ENCODE data around the gene IL1RAPL2. TPM values are rescaled to one million over a fixed set of nuclear protein-coding genes. Genes with fewer than 3 reads are reported as not detected.
A peak's percentile ranks its signal among the peaks of the same experiment; 100 is the strongest.

The IL1RAPL2 gene
- total and polyA plus RNA-seq, 2 of the 4 experiments (the other 2 are of a cell fraction), result 0.03 TPM; not detected in 1

DNA sequence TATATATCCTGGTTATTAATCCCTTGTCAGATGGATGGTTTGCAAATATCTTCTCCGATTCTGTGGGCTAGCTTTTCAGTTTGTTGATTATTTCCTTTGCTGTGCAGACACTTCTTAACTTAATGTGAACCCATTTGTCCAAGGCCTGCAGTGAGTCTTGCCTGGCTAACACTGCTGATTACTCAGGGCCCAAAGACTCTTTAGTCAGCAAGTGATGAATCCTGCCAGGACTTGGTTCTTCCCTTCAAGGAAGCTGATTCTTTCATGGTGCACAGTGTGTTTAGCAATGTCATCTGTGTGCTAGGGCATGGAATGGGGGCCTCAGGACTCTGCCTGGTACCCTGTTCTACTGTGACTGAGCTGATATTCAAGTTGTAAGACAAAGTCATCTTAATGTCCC lies 736.2 kb downstream of the IL1RAPL2 start:
- TF ChIP-seq, protein P1, sequence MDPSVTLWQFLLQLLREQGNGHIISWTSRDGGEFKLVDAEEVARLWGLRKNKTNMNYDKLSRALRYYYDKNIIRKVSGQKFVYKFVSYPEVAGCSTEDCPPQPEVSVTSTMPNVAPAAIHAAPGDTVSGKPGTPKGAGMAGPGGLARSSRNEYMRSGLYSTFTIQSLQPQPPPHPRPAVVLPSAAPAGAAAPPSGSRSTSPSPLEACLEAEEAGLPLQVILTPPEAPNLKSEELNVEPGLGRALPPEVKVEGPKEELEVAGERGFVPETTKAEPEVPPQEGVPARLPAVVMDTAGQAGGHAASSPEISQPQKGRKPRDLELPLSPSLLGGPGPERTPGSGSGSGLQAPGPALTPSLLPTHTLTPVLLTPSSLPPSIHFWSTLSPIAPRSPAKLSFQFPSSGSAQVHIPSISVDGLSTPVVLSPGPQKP (IDR thresholded peaks at IDR 0.05; ENCODE audit: borderline replicate concordance, low read depth, low read length), result no peak
- TF ChIP-seq FOS (IDR thresholded peaks at IDR 0.05; ENCODE audit: low read depth, low read length) (no peak), POLR2A (IDR thresholded peaks at IDR 0.05; ENCODE audit: low read depth, low read length) (no peak), SMC3 (IDR thresholded peaks at IDR 0.05; ENCODE audit: low read depth, low read length) (no peak), MXI1 (IDR thresholded peaks at IDR 0.05; ENCODE audit: borderline replicate concordance, low read depth, low read length) (no peak), NFE2L2 (IDR thresholded peaks at IDR 0.05; ENCODE audit: low read depth, low read length) (no peak), MAZ (IDR thresholded peaks at IDR 0.05; ENCODE audit: borderline replicate concordance, low read depth, low read length) (no peak), RFX5 (IDR thresholded peaks at IDR 0.05; ENCODE audit: low read depth, low read length) (no peak)
- TF ChIP-seq, protein P2, sequence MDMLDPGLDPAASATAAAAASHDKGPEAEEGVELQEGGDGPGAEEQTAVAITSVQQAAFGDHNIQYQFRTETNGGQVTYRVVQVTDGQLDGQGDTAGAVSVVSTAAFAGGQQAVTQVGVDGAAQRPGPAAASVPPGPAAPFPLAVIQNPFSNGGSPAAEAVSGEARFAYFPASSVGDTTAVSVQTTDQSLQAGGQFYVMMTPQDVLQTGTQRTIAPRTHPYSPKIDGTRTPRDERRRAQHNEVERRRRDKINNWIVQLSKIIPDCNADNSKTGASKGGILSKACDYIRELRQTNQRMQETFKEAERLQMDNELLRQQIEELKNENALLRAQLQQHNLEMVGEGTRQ (IDR thresholded peaks at IDR 0.05; ENCODE audit: low read depth, low read length), result no peak
- TF ChIP-seq, protein P3, sequence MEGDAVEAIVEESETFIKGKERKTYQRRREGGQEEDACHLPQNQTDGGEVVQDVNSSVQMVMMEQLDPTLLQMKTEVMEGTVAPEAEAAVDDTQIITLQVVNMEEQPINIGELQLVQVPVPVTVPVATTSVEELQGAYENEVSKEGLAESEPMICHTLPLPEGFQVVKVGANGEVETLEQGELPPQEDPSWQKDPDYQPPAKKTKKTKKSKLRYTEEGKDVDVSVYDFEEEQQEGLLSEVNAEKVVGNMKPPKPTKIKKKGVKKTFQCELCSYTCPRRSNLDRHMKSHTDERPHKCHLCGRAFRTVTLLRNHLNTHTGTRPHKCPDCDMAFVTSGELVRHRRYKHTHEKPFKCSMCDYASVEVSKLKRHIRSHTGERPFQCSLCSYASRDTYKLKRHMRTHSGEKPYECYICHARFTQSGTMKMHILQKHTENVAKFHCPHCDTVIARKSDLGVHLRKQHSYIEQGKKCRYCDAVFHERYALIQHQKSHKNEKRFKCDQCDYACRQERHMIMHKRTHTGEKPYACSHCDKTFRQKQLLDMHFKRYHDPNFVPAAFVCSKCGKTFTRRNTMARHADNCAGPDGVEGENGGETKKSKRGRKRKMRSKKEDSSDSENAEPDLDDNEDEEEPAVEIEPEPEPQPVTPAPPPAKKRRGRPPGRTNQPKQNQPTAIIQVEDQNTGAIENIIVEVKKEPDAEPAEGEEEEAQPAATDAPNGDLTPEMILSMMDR (conservative IDR thresholded peaks at IDR 0.05; ENCODE audit: low read depth, low read length), result no peak
- BruUV-seq (replicated peaks), result no TSS peak
- ChIA-PET POLR2A (ENCODE audit: unreplicated experiment) (no interaction called here), CTCF (no interaction called here)
- H2BK15ac ChIP-seq (ENCODE audit: low read depth, low read length), result no peak overlapping the region
- H3K4ac ChIP-seq (ENCODE audit: low read depth, low read length), result no peak overlapping the region
- H3K79me1 ChIP-seq (ENCODE audit: low read depth in 1 of 2, low read length in 2 of 2), result no peaks in the 10 kb centered on the region
- no peaks in the 10 kb centered on the region for H3K36me3 ChIP-seq (ENCODE audit: control insufficient read depth, insufficient read depth, low read length)
- H2BK120ac ChIP-seq (ENCODE audit: low read depth, low read length), result no peak overlapping the region
- no peak overlapping the region for H3K14ac ChIP-seq (replicated peaks; ENCODE audit: low read depth, low read length)
- H3K27me3 ChIP-seq (ENCODE audit: control insufficient read depth, insufficient read depth, low read length), result peaks cover 2% of the 10 kb centered on the region; the same call in 1 of the 2 replicates
- in situ Hi-C loops (cut with MboI; ENCODE audit: low sequenced_read_pairs), result no loop called here
- H2AFZ ChIP-seq (replicated peaks; ENCODE audit: low read length, poor library complexity), result no peak overlapping the region
- H3K4me2 ChIP-seq (ENCODE audit: low read depth, low read length), result no peak overlapping the region
- ATAC-seq (ENCODE audit: low read depth) (no peak), DNase-seq (peak; percentile 10)
- no peak overlapping the region for H3K4me3 ChIP-seq (ENCODE audit: insufficient read depth, low read depth, low read length)
- no peak overlapping the region for H3K56ac ChIP-seq (ENCODE audit: extremely low read depth, insufficient read depth, low read length)
- H3K23ac ChIP-seq (ENCODE audit: low read depth, low read length), result no peak overlapping the region
- no peaks in the 10 kb centered on the region for H3K4me1 ChIP-seq (ENCODE audit: control insufficient read depth, insufficient read depth, low read length)
- H3K9ac ChIP-seq (ENCODE audit: low read depth, low read length), result no peak overlapping the region
- no peak overlapping the region for H2AK5ac ChIP-seq (ENCODE audit: low read depth, low read length)
- no peak overlapping the region for H4K8ac ChIP-seq (ENCODE audit: low read depth in 2 of 2, low read length in 2 of 2)
- H3K18ac ChIP-seq (ENCODE audit: low read depth, low read length), result no peak overlapping the region
- no peaks in the 10 kb centered on the region for H3K9me1 ChIP-seq (ENCODE audit: insufficient read depth, low read length)
- H4K20me1 ChIP-seq (ENCODE audit: insufficient read depth, low read length), result no peaks in the 10 kb centered on the region
- no peak overlapping the region for H2BK20ac ChIP-seq (ENCODE audit: low read depth, low read length)
- WGBS, 2 experiments (ENCODE audit: extremely low coverage in 2 of 2, insufficient read length in 1 of 2), result 60% methylated on average over 1 of the region's 1 CpG; no CpG with 5 or more reads in 1 of the 2 experiments
- H4K91ac ChIP-seq (ENCODE audit: insufficient read depth, low read depth, low read length), result no peak overlapping the region
- H3K27ac ChIP-seq (ENCODE audit: insufficient read depth, low read length), result no peak overlapping the region
- no peak overlapping the region for H2BK5ac ChIP-seq (ENCODE audit: low read depth, low read length, poor library complexity, severe bottlenecking)
- intact Hi-C loops (cut with micrococcal nuclease), result no loop called here
- H2AK9ac ChIP-seq (replicated peaks; ENCODE audit: low read depth, low read length, poor library complexity), result no peak overlapping the region
- dilution Hi-C loops (cut with HindIII; ENCODE audit: low sequenced_read_pairs, unreplicated experiment), result no loop called here
- H3K9me3 ChIP-seq (ENCODE audit: control insufficient read depth, insufficient read depth, low read length), result no peaks in the 10 kb centered on the region
- H4K5ac ChIP-seq (ENCODE audit: low read depth, low read length), result no peak overlapping the region
